ENCODE measurements around the gene MAT2B. TPM values are rescaled to one million over a fixed set of nuclear protein-coding genes. Genes with fewer than 3 reads are reported as not detected.

The MAT2B gene
- total RNA-seq, 1 experiment from 2014 or later, result 48.4 TPM

GRCh38 chr5:163548649-163549048 is 43.2 kb downstream of the MAT2B start:
- DNase-seq, result no peak
- no peaks in the 10 kb centered on the region for H3K23me2 ChIP-seq (ENCODE audit: insufficient read length, low read depth, low read length, poor library complexity, severe bottlenecking)
- no peak overlapping the region for H3T11ph ChIP-seq (ENCODE audit: low read length)
- H3K27me3 ChIP-seq (ENCODE audit: insufficient read depth, low read length), result no peaks in the 10 kb centered on the region
- H3K9me3 Mint-ChIP-seq, result no peaks in the 10 kb centered on the region
- no CpG with 5 or more reads among the region's 5 CpGs for WGBS (ENCODE audit: extremely low coverage, insufficient read length, low lambda C conversion rate)
- H3K18ac ChIP-seq (ENCODE audit: insufficient read length, low read depth, low read length), result no peak overlapping the region
- no peak for TF ChIP-seq CTCF (conservative IDR thresholded peaks at IDR 0.05)
- H3K79me1 ChIP-seq (ENCODE audit: insufficient read depth, low read depth, low read length, poor library complexity, severe bottlenecking), result no peaks in the 10 kb centered on the region
- H4K5ac ChIP-seq (ENCODE audit: insufficient read length, low read depth, low read length), result no peak overlapping the region
- H3K56ac ChIP-seq (ENCODE audit: insufficient read length, low read depth, low read length), result no peak overlapping the region
- no peak overlapping the region for H2BK5ac ChIP-seq (ENCODE audit: insufficient read length, low read length)
- H2BK20ac ChIP-seq (ENCODE audit: low read depth, low read length, poor library complexity, severe bottlenecking), result no peak overlapping the region
- H3K23ac ChIP-seq (ENCODE audit: insufficient read length, low read depth, low read length), result no peak overlapping the region
- no peak overlapping the region for H2BK120ac ChIP-seq (ENCODE audit: low read depth, low read length, poor library complexity, severe bottlenecking)
- peaks cover 8 to 11% of the 10 kb centered on the region in 2 experiments for H3K4me1 Mint-ChIP-seq
- H2BK12ac ChIP-seq (ENCODE audit: insufficient read length, low read depth, low read length), result no peak overlapping the region
- H3K4me1 ChIP-seq (ENCODE audit: insufficient read depth, low read length), result peaks cover 4% of the 10 kb centered on the region; the same call in 1 of the 2 replicates
- no peaks in the 10 kb centered on the region for H4K20me1 ChIP-seq (ENCODE audit: control insufficient read depth, insufficient read depth, insufficient read length)
- no peak overlapping the region for H2AK5ac ChIP-seq (ENCODE audit: insufficient read length, low read length)
- no peak overlapping the region for H3K14ac ChIP-seq (ENCODE audit: insufficient read depth, low read length)
- H2AFZ ChIP-seq (ENCODE audit: low read length), result no peak overlapping the region
- no peak overlapping the region for H3K9ac ChIP-seq (ENCODE audit: extremely low read depth, insufficient read length, low read length)
- H3K79me2 ChIP-seq (ENCODE audit: insufficient read depth, low read length), result no peaks in the 10 kb centered on the region
- no peak overlapping the region for H3K4me2 ChIP-seq (ENCODE audit: insufficient read depth, insufficient read length, low read length)
- H3K4ac ChIP-seq (ENCODE audit: low read depth, low read length), result no peak overlapping the region
- H2BK15ac ChIP-seq (ENCODE audit: low read depth, low read length), result no peak overlapping the region
- no peaks in the 10 kb centered on the region for H3K27me3 Mint-ChIP-seq (ENCODE audit: low read depth)
- no peak overlapping the region for H4K91ac ChIP-seq (ENCODE audit: insufficient read length, low read depth, low read length)
- H3K9me3 ChIP-seq (ENCODE audit: control insufficient read depth, low read depth, low read length), result no peaks in the 10 kb centered on the region
- no peak overlapping the region for H4K8ac ChIP-seq (replicated peaks; ENCODE audit: insufficient read length, low read depth, low read length)
- H3K27ac ChIP-seq (ENCODE audit: insufficient read length, low read depth, low read length), result no peak overlapping the region
- H3K4me3 Mint-ChIP-seq, result no peak overlapping the region
- no peak overlapping the region for H3K27ac Mint-ChIP-seq
- no peaks in the 10 kb centered on the region for H3K36me3 Mint-ChIP-seq (ENCODE audit: insufficient read depth in 1 of 3, low read depth in 3 of 3)

Measured in H9 (cell line).